SHP77 (cell line): Measurements from ENCODE around the gene RAPGEF3.

Experiments
- DNase-seq, 2 experiments: peaks; one replicate each; lab custom pipeline; 2025; lab: John Stamatoyannopoulos, UW

Gene RAPGEF3

DNA sequence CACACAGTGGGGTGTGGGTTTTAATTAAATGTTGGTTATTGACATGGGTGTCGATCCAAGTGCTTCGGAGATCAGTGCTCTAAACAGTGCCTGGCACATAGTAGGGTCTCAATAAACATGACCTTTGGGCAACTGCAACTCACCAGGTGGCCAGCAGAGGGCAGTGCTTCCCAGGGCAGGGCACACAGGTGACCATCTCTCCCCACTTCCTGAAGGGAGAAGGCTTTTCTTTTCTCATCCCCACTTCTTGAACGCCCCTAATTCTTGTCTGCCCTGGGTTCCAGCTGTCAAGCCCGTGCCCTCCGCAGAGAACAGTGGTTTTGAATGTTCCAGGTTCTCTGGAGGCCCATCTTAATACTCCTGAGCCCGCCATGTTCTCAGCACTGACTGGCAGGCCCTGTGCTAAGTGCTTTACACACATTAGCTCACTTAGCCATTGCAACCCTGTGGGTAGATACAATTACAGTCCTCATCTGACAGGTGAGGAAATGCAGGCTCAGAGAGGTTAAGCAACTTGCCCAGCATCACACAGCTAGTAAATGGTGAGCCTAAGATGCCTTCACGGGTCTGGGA lies 16.3 kb downstream of the RAPGEF3 start:
- DNase-seq = peak; percentile 13 to 21

DNA sequence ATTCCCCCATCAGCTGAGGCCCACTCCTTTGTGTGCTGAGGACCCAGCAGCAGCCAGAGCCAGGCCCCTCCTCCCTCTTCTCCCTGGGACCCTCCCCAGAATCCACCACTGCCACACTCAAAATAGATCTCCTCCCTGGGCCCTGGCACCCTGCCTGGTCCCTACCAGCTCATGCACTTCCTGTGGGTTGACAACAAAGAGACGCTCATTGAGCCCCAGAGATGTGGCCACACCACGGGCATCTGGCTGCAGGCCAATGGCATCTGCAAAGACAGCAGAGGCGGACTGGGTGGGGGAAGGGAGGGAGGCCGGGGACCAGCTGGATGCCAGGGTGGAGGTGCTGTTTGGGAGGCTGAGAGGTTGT lies 17.4 kb downstream of the RAPGEF3 start:
- peak; percentile 94 to 97 for DNase-seq

DNA sequence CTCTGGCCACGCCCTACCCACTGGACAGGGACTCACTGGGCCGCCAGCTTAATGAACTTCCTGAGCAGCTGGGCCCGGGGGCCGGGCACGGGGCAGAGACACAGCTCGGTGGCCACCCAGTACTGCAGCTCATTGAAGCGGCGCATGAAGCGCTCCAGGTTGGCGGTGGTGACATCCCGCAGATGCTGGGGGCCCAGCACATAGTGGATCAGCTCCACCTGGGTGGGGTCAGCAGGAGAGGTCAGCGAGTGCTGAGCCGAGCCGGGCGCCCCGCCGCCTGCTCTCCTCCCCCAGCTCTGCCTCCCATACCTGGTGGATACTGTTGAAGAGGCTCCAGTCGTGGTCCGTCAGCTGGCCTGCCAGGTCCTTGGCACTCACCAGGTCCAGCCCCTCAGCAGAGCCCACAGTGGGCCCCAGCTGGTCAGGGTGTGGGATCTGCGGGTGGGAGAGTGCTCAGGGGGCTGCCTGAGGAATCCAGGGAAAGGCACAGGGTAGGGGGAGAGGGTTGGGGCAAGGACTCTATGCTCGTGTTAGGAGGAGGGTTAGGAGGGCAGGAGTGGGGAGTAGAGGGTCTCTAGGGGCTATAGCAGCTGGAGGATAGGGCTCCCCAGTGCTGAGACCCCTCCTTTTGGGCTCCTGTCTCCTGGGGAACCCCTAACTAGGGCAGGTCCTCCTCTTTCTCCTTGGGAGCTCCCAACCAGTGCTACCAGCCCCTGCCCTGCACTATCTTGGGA lies 17.9 kb downstream of the RAPGEF3 start:
- peak; percentile 70 to 79 for DNase-seq

DNA sequence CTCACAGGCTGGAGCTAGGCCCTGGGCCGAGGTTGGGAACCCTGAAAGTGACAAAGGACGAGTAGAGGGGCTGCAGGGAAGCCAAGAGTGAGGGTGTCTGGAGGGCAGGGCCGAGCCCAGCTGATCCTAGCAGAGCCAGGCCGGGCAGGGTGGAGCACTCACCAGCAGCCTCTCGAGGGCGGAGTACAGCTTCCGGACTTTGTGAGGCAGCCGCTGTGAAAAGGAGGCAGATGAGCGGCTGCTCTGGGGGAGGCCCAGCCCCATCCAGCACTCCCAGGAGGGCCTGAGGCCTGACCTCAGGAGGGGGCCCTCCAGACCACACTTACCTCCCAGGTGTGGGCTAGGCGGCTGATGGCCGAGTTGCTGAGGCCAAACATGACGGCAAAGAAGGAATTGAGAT lies 18.7 kb downstream of the RAPGEF3 start:
- peak; percentile 35 to 52 for DNase-seq

DNA sequence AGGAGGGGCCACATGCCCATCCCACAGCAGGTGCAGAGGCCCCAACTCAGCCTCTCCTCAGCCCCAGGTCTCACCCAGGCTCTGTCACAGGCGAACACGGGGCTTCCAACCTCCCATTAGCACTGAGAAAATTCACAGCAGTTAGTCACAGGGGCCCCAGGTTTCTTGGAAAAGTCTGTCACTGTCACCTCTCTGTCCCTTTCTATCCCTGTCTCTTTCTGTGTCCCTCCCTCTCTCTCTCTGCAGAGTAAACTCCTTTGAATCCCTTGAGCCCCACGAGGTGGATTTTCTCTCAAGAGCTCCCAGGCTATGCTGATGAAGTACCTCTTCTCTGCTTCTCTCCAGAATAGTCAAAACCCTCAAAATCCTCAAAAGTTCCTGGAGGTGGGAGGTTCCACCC lies 19.4 kb downstream of the RAPGEF3 start:
- no peak for DNase-seq

DNA sequence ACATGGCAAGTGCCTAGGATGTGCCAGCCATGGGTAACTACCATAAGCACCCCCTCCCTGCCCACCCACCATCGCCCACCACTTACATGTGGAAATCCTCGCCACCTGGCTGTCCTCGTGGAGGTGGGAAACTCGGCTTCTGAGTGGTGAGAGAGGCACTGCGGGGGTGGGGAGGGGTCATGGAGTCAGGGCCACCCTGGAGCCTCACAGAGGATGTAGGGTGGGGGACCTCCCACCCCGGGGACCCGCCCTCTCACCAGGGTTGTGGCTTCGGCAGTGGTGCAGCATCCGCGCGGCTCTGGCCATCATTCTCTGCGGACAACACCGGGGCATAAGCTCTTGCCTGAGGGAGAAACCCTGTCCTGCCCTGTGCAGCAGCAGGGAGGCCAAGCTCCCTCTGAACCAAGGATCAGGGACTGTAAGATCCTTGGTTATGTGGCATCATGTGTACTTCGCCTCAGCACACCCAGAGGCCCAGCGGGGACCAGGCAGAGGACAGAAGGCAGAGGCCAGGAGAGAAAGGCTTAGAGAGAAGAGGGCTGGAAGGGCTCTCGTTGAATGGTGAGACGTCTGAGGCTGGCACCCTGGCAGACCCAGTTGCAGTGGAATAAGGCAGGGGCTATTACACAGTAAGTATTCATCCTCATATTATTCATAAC lies 20.6 kb downstream of the RAPGEF3 start:
- no peak for DNase-seq

DNA sequence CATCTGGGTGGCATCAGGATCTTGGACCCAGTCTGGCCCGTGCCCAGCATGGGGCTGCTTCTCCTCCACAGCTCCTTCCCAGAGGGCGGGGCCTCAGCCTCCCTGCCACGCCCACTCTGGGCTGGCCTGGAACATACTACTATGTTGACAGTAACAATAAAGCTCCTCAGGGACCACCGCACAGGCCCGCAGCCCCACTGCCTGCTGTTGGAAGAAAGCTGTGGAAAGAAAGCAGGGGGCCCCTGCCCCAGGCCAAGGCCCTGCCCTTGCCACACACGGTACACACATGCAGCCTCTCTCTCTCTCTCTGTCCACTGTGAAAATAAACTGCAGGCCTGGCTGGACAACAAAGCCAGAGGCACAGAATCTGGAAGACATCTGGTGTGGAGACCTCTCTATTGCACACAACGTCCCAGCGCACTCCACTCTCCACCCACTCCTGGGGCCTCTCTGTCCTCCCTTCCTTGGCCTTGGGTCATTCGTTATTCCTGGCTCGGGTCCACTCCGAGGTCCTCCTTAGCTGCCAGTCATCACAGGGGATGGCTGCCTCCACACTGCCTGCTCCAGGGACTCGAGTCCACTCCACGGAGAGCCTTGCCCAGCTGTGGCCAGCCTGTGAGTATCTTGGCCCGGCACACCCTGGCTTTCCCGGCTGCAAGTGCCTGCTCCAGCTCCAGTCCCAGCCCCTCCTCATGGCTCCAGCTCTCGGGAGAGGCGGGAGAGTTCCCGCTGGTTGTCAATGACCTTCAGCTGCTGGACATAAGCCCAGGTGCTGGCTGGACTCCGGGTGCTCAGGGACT lies 21.6 kb downstream of the RAPGEF3 start:
- DNase-seq = peak; percentile 32 to 33

DNA sequence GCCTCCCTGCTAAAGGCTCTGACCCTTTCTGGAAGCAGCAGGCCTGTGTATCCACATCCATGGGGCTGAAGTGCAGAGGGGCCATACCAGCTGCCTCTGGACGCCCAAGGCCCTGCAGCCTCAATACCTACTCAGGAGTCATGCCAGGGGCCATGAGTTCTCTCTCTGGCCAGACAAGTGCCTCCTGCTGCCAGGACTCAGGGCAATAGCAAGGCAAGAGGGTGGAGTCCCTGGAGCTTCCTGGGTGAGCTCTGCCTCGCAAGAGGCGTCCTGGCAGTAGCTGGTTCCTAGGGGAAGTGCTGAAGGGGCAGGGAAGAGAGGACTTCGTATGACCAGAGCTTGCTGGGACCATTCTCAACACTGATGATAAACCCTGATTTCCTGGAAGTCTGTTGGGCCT lies 22.5 kb downstream of the RAPGEF3 start:
- DNase-seq = no peak

DNA sequence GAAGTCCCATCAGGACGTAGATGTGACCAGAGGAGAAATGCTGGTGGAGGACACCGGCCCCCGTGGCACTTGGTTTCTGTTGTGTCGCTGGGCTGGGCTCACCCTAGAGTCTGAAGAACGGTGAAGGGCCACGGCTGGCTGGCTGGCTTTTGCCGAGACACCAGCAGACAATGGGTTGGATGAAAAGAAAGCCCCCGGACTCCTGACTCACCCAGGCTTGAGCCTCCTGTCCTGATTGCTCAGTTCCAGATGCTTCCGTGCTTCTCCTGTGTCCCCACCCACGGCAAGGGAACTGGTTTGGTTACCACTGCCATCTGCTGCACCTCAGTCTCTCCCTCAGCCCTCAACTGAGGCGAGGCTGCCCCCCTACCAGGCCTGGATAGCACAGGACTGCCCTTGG lies 23.0 kb downstream of the RAPGEF3 start:
- DNase-seq = no peak

DNA sequence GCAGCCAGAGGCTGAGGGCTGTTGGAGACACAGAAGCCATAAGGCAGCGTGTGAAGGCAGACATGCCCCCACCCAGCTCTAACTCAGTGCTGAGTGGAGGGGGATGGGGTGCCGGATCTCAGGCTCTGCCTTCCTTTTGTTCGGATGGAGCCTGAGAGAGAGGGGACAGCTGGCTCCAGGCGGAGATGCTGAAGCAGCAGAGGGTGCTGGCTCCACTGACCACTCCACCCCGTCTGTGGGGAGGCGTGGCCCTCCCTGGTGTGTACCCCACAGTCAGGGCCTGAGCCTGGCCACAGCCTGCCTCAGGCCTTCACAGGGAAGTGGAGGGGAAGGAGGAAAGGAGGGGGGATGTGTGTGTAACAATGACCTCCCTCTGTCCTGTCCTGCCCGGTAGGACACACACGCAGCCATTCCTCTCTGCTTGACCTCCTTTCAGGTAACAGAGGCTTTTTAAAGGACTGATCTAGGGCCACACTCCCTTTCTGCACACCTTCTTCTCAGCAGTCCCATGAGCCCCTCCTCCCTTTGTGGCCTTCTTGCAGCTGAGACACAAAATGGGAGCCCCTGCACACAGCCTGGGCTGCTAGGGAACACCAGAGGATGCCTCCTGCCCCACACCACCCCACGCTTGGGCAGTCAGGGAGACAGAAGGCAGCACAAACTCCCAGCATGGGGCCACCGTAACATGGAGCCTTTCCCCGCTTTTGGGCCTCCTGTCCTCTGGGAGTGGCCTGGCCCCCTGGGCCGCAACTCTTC lies 23.8 kb downstream of the RAPGEF3 start:
- DNase-seq = peak; percentile 53 to 60

DNA sequence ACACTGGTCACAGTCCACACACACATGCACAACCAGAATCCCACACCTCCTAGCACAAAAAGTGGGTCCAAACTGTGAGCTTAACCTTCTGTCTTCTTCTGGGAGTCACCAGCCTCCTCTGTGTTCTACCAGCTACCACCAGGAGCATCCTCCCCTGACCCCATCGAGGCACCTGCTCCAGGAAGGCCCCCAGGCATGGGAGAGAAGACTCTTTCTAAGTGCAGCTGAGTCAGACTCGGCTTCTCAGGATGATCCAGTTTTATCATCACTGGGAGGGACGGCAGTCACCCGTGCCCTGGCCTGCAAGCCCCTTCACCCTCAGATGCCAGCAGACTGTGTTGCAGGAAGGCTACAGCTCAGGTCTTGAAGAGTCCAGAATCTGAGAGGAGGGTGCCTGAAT lies 25.5 kb downstream of the RAPGEF3 start:
- no peak for DNase-seq

DNA sequence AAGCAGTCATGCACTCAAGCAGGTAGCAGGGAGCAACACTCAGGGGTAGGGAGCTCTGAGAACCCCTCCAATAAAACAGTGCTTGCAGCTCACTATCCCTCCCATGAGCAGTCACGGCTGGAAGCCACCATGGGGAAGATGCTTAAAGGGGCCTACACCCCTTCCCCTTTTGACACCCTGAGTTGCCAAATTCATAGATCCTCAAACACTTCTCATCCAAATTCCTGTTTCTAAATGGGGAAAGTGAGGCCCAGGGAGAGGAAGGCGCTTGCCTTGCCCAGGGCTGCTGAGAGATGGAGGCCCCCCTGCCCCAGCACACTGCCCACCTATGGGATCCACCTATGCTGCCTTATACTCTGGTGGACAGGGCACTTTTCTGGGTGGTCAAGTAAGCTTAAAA lies 26.2 kb downstream of the RAPGEF3 start:
- DNase-seq = no peak

DNA sequence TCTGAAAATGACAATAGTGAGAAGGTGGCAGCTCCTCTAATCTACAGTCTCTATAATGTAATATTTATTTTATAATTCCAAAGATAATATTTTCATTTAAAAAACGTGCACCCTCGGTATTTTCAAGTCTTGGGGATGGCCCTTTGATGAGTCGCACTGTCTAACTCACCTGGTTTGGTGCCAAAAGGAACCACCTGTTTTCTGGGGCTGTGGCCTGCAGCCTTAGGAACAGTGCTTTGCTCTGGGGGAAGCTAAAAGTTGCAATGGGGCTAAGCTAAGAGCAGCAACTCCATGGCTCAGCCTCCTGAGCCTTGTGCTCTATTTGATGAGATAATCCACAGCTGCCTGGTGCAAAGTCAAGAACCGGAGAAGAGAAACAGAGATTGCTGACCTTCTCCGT lies 27.0 kb downstream of the RAPGEF3 start:
- DNase-seq = no peak

DNA sequence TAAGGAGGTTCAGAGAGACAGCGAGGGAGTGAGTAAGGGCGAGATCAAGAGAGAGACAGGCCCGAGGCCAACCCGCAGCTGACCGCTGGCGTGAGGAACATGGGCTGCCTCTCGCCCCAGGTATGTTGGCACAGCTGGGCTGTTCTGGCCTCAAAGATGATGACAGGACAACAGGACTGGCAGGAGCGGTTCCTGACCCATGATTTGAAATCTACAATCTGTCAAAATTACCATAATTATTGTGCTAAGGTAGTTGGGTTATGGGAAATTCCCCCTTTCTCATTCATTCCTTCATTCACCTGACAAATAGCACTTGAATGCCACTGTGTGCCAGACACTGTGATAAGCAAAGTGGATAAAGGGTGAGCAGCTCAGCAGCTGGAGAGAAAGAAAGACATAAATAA lies 28.3 kb downstream of the RAPGEF3 start:
- DNase-seq = peak; percentile 77 to 79

DNA sequence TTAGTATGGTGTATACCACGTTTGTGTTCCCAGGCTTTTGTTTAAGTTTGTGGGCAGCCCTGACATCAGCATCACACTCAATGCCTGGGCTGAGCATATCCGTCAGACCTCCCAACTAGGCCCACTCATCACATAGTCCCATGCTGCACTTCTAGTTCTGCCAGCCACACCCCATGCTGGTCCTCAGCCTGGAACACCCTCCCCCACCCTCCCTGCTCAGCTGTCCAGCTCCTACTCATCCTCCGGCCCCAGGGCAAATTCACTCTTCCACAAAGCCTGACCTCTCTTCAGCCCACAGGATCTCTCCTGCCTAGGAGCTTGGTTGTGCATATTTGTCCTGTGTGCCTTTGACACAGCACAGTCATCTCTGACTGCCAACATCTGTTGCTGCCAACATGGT lies 29.4 kb downstream of the RAPGEF3 start:
- peak in 1 of 2 experiments; percentile 13 for DNase-seq

DNA sequence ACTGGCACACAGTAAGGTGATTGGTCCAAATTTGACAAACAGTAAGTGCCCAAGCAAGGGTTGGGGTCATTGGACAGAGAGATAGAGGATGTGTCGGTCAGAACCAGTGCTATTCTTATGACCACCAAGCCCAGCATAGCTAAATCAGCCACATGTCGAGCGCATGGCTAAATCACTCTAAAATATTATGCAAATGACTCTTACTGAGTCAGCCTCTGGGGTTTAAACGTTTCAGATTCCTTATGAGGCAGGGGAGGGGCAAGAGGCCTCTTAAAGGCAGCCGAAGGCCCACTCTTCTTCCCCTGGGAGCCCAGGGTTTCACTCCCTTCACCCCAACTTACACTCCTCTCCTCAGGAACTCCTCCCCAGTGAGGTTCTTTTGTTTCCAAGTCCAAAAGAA lies 32.8 kb downstream of the RAPGEF3 start:
- DNase-seq = no peak

DNA sequence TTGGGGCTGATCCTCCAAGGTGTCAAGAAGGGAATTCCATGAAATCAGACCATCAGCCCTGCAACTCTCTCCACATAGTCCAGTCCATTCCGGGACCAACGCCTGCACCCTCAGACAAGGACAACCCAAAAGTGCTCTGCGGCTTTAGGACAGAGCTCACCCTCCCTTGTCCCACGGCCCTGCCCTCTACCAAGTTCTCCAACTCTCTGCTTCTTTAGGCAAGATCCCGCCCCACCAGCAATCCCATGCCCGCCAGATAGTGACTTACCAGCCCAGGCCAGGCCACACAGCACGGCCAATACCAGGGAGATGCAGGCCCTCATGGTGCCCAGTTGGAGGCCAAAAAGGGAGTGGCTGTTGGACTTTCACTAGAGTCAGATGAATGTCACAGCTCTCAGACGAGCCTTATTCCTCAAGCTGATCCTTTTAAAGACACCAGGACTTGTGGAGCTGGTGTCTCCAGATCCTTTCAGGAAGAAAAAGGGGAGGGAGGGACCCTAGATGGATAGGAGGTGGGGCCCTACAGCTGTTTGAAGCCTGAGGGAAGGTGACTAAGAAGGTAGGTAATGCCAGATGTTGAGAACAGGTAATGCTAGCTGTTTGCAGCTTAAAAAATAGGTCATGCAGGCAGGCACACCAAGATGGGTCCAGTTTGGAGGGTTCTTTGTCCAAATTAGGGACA lies 33.4 kb downstream of the RAPGEF3 start, which contains the start of gene ENDOU:
ENDOU (minus strand) TSS at position 400 of the 682 bp plus-strand sequence; CDS start at position 323, 77 bp downstream.
- no peak for DNase-seq

DNA sequence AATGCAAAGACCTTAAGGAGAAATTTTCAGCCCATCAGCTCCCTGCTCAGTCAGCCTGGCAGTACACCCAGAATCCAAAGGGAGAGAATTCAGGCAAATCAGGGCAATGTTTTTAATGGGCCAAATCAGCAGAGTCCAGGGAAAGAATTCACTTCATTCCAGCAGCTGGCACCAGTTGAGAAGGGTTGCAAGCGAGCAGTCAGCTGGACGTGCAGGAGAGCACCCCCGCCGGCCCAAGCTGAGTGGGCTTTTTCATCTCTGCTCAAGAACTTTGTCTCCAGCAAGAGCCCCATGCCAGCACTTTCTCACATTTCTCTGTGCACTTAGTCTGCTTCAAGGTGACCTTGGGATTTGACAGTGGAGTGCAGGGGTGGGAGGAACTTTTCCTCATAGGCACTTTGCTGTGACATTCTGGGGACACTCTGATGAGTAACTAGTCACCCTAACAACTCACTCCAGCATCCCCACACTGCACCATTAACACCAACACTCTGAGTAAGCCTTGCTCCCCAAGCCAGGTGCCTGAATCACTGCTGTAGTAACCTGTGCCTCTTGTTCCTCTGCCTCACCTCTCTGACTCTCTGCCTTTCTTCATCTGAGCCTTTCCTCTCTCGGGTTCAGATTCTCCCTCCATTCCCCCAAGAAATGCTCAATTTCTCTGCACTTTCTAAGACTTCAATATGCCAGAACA lies 35.6 kb downstream of the RAPGEF3 start:
- DNase-seq = no peak

DNA sequence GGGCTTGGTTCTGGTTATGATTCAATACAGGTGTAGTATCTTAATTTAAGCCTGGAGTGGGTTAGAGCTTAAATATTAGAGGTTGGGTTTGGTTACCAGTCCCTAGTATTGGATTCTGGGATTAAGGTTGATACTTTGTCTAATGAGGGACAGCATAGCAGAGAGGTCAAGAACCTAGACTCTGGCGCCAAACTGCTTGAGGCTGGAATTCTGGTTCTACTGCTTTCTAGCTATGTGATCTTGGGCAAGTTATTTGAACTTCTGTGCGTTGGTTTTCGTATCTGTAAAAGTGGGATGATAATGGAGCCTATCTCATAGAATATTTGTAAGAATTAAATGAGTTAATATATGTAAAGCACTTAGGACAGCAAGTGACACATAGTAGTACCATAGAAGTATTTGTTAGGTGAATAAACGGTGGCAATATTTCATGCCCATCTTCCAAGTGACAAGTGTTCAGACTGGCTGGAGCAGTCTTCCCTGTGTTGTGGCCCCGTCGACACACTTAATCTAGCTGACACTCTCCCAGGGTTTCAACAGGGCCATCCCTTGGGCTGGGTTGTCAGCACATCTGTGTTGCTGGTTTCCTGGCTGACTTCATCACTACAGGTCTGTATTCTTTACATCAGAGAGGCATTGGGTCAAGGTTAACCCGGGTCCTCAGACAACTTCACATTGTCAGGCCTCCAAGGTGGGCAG lies 36.4 kb downstream of the RAPGEF3 start:
- no peak for DNase-seq

DNA sequence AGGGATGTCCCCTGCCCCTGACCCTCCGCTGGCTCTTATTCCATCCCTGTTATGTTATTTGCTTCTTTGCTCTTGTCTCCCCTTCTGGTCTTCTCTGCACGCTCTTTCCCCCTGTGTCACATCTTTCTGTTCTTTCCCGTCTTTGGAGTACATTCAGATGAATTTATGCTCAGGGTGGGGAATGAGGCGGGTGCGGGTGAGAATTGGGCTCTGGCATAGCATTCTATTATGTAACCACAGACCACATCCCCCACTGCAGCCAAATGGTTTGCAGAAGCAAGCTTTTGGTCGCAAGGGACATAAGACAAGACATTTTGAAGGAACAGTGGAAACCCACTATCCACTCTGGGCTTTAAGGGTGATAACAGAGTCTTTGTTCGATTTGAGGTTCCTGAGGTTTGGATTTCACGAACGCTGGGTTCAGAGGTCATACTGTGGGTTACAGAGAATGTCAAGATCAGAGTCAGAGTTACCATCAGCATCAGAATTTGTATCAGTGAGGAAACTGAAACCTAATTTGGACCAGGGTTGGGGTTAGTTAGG lies 37.2 kb downstream of the RAPGEF3 start:
- DNase-seq = no peak
